Tibial nerve (tissue), 3 donors: ENCODE results near the gene ALLC.

Experiments used
- POLR2A ChIP-seq, 2 donors: fragments of 450-650 bp; IDR thresholded peaks; one replicate each; pipeline ENCODE4 v1.6.1; 2017; ENCODE audit warnings: antibody characterized with exemption in 2 of 2, mild to moderate bottlenecking in 2 of 2, moderate library complexity in 2 of 2
- TF ChIP-seq, protein P1 (sequence below), 5 experiments: fragments of 200-600 bp in 3 of 5; fragments of 450-650 bp in 2 of 5; sonication (generic) in 3 of 5; IDR thresholded peaks; one replicate each; pipeline ENCODE4 v1.5.1; 2016 to 2019; ENCODE audit warnings: antibody characterized with exemption in 5 of 5, mild to moderate bottlenecking in 3 of 5, moderate library complexity in 2 of 5

DNA sequence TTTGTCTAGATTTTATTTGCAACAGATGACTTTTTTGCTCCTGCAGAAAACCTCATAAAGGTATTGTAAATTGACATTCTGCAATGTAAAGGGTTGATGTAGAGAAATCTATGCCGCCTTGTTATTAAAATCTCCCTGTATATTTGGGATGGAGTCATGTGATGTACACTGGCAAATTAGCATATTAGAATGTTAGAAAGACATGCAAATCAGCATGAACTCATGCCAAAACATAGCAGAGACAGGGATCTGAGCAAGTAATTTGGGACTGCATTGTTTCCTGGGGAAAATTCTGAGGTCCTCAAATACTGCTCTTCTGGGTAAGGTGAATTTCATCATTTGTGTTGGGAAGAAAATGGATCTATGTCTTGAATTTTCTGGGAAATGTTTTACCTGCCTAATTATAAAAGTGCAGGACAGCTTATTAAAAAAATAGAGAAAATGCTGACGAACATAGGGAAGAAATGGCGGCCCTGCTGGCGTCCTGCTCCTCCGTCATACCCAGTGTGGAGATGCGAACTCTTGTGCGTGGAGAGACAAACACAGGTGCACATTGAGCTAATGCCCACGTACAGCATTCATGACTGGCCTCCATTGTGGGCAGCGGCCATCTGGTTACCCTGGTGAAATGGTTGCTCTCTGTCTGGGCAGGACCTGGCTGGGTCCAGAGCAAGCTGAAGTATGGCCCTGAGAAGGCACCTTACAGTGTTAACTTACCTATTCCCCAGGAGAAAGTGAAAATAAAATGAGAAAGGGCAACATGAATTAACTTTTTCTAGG is 16.3 kb downstream of the ALLC start:
- TF ChIP-seq, protein P1, sequence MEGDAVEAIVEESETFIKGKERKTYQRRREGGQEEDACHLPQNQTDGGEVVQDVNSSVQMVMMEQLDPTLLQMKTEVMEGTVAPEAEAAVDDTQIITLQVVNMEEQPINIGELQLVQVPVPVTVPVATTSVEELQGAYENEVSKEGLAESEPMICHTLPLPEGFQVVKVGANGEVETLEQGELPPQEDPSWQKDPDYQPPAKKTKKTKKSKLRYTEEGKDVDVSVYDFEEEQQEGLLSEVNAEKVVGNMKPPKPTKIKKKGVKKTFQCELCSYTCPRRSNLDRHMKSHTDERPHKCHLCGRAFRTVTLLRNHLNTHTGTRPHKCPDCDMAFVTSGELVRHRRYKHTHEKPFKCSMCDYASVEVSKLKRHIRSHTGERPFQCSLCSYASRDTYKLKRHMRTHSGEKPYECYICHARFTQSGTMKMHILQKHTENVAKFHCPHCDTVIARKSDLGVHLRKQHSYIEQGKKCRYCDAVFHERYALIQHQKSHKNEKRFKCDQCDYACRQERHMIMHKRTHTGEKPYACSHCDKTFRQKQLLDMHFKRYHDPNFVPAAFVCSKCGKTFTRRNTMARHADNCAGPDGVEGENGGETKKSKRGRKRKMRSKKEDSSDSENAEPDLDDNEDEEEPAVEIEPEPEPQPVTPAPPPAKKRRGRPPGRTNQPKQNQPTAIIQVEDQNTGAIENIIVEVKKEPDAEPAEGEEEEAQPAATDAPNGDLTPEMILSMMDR (IDR thresholded peaks at IDR 0.05) = no peak
- TF ChIP-seq POLR2A (IDR thresholded peaks at IDR 0.05) = no peak
